K562 (cell line): ENCODE results near the gene LLGL1. TPM values are rescaled to one million over a fixed set of nuclear protein-coding genes. Genes with fewer than 3 reads are reported as not detected.

Source experiments
- ATF7 ChIP-seq: fragments of 450-650 bp; IDR thresholded peaks from 2 replicates; pipeline ENCODE4 v1.7.1; 2014; ENCODE audit warnings: mild to moderate bottlenecking, moderate library complexity
- CBX1 ChIP-seq: sonication (generic); IDR thresholded peaks from 2 replicates; pipeline ENCODE4 v1.6.1; 2016; ENCODE audit warnings: antibody characterized with exemption, low read depth, mild to moderate bottlenecking
- CBX3 ChIP-seq, 2 experiments: IDR thresholded peaks; 1 replicate in 1 of 2; 2 replicates in 1 of 2; pipeline ENCODE4 v1.6.1; 2012; ENCODE audit warnings: inconsistent platforms in 2 of 2, low read length in 2 of 2, borderline replicate concordance in 1 of 2, control low read depth in 1 of 2
- KAT7 ChIP-seq: sonication (generic); formaldehyde crosslinking; IDR thresholded peaks from 2 replicates; pipeline ENCODE4 v1.8.0; 2022; ENCODE audit warnings: missing genetic modification reagents, mild to moderate bottlenecking, borderline replicate concordance
- KDM1A ChIP-seq, 2 experiments: fragments of 450-650 bp; IDR thresholded peaks; 2 replicates each; pipeline ENCODE4 v1.6.1; 2016; ENCODE audit warnings: mild to moderate bottlenecking in 2 of 2
- NONO ChIP-seq, 2 experiments: fragments of 200-400 bp in 1 of 2; fragments of 450-650 bp in 1 of 2; formaldehyde crosslinking in 1 of 2; IDR thresholded peaks; 2 replicates each; pipeline ENCODE4 v1.6.1; 2017; ENCODE audit warnings: low read depth in 2 of 2, mild to moderate bottlenecking in 2 of 2, moderate library complexity in 2 of 2, low read length in 1 of 2
- POLR2G ChIP-seq: fragments of 200-400 bp; formaldehyde crosslinking; IDR thresholded peaks from 2 replicates; pipeline ENCODE4 v1.6.1; 2017; ENCODE audit warnings: low read depth, mild to moderate bottlenecking, antibody characterized with exemption, low read length, moderate library complexity
- polyA plus RNA-seq, 8 experiments: library from polyadenylated mRNA; depleted of rRNA in 4 of 8; stranded (reverse) in 5 of 8; unstranded in 3 of 8; fragments of >200 nt; fragmentation: Nextera tagmentation in 2 of 8; fragmentation: Illumina TruSeq in 1 of 8; extraction: Ambion mirVana in 2 of 8; extraction: Trizol in 1 of 8; gene quantifications; 2 replicates each; pipeline versions ENCODE4 v1.2.1 to v1.2.3, GENCODE V29; 2011 to 2014; ENCODE audit warnings: inconsistent platforms in 1 of 8, missing spikeins in 1 of 8
- total RNA-seq, 7 experiments: library from RNA; depleted of rRNA in 6 of 7; stranded (reverse); fragments of >200 nt in 6 of 7; fragmentation: Illumina TruSeq in 2 of 7; extraction: Trizol in 2 of 7; gene quantifications; 2 replicates each; pipeline versions ENCODE4 v1.2.1 to v1.2.3, GENCODE V29; 2011 to 2021; ENCODE audit warnings: low replicate concordance in 1 of 7
- TF ChIP-seq, protein P1 (sequence below): fragments of 450-650 bp; IDR thresholded peaks from 2 replicates; pipeline ENCODE4 v1.6.1; 2016; ENCODE audit warnings: mild to moderate bottlenecking, moderate library complexity
- TF ChIP-seq, protein P2 (sequence below), 3 experiments: fragments of 200-800 bp in 1 of 3; fragments of 250-450 bp in 1 of 3; fragments of 450-650 bp in 1 of 3; sonication (Bioruptor Pico) in 1 of 3; sonication (Bioruptor generic) in 1 of 3; formaldehyde crosslinking in 1 of 3; IDR thresholded peaks; 2 replicates each; pipeline versions ENCODE4 v1.6.1 to v1.8.0; 2016 to 2022; ENCODE audit warnings: mild to moderate bottlenecking in 2 of 3, missing genetic modification characterization in 2 of 3, missing compliant biosample characterization in 1 of 3, moderate library complexity in 1 of 3

LLGL1 gene
- total and polyA plus RNA-seq, 9 of the 15 experiments (the other 6 are each of a cell fraction or from before 2014, with no cell fraction given), result 0.11 to 12.9 (median 5.3) TPM; not detected in 1

GRCh38 chr17:18258356-18259038 is 33.1 kb downstream of the LLGL1 start, which contains the start of gene FLII (continued):
- TF ChIP-seq, protein P1, sequence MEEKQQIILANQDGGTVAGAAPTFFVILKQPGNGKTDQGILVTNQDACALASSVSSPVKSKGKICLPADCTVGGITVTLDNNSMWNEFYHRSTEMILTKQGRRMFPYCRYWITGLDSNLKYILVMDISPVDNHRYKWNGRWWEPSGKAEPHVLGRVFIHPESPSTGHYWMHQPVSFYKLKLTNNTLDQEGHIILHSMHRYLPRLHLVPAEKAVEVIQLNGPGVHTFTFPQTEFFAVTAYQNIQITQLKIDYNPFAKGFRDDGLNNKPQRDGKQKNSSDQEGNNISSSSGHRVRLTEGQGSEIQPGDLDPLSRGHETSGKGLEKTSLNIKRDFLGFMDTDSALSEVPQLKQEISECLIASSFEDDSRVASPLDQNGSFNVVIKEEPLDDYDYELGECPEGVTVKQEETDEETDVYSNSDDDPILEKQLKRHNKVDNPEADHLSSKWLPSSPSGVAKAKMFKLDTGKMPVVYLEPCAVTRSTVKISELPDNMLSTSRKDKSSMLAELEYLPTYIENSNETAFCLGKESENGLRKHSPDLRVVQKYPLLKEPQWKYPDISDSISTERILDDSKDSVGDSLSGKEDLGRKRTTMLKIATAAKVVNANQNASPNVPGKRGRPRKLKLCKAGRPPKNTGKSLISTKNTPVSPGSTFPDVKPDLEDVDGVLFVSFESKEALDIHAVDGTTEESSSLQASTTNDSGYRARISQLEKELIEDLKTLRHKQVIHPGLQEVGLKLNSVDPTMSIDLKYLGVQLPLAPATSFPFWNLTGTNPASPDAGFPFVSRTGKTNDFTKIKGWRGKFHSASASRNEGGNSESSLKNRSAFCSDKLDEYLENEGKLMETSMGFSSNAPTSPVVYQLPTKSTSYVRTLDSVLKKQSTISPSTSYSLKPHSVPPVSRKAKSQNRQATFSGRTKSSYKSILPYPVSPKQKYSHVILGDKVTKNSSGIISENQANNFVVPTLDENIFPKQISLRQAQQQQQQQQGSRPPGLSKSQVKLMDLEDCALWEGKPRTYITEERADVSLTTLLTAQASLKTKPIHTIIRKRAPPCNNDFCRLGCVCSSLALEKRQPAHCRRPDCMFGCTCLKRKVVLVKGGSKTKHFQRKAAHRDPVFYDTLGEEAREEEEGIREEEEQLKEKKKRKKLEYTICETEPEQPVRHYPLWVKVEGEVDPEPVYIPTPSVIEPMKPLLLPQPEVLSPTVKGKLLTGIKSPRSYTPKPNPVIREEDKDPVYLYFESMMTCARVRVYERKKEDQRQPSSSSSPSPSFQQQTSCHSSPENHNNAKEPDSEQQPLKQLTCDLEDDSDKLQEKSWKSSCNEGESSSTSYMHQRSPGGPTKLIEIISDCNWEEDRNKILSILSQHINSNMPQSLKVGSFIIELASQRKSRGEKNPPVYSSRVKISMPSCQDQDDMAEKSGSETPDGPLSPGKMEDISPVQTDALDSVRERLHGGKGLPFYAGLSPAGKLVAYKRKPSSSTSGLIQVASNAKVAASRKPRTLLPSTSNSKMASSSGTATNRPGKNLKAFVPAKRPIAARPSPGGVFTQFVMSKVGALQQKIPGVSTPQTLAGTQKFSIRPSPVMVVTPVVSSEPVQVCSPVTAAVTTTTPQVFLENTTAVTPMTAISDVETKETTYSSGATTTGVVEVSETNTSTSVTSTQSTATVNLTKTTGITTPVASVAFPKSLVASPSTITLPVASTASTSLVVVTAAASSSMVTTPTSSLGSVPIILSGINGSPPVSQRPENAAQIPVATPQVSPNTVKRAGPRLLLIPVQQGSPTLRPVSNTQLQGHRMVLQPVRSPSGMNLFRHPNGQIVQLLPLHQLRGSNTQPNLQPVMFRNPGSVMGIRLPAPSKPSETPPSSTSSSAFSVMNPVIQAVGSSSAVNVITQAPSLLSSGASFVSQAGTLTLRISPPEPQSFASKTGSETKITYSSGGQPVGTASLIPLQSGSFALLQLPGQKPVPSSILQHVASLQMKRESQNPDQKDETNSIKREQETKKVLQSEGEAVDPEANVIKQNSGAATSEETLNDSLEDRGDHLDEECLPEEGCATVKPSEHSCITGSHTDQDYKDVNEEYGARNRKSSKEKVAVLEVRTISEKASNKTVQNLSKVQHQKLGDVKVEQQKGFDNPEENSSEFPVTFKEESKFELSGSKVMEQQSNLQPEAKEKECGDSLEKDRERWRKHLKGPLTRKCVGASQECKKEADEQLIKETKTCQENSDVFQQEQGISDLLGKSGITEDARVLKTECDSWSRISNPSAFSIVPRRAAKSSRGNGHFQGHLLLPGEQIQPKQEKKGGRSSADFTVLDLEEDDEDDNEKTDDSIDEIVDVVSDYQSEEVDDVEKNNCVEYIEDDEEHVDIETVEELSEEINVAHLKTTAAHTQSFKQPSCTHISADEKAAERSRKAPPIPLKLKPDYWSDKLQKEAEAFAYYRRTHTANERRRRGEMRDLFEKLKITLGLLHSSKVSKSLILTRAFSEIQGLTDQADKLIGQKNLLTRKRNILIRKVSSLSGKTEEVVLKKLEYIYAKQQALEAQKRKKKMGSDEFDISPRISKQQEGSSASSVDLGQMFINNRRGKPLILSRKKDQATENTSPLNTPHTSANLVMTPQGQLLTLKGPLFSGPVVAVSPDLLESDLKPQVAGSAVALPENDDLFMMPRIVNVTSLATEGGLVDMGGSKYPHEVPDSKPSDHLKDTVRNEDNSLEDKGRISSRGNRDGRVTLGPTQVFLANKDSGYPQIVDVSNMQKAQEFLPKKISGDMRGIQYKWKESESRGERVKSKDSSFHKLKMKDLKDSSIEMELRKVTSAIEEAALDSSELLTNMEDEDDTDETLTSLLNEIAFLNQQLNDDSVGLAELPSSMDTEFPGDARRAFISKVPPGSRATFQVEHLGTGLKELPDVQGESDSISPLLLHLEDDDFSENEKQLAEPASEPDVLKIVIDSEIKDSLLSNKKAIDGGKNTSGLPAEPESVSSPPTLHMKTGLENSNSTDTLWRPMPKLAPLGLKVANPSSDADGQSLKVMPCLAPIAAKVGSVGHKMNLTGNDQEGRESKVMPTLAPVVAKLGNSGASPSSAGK, result peak; percentile 78
- TF ChIP-seq POLR2G (peak; percentile 83), CBX1 (peak; percentile 40; the same call in 1 of the 2 replicates), ATF7 (peak; percentile 56; the same call in 1 of the 2 replicates), NONO (IDR thresholded peaks at IDR 0.05; ENCODE audit: low read depth in 2 of 2, low read length in 1 of 2) (0 out of 4 replicates have a peak, but pooled peaks of 1 of the 2 experiments have one; percentile 46), KAT7 (CRISPR knock-in tag) (no peak), KDM1A (IDR thresholded peaks at IDR 0.05) (no peak), CBX3 (IDR thresholded peaks at IDR 0.05; ENCODE audit: borderline replicate concordance in 1 of 2, low read length in 2 of 2) (no peak)
- TF ChIP-seq, protein P2, sequence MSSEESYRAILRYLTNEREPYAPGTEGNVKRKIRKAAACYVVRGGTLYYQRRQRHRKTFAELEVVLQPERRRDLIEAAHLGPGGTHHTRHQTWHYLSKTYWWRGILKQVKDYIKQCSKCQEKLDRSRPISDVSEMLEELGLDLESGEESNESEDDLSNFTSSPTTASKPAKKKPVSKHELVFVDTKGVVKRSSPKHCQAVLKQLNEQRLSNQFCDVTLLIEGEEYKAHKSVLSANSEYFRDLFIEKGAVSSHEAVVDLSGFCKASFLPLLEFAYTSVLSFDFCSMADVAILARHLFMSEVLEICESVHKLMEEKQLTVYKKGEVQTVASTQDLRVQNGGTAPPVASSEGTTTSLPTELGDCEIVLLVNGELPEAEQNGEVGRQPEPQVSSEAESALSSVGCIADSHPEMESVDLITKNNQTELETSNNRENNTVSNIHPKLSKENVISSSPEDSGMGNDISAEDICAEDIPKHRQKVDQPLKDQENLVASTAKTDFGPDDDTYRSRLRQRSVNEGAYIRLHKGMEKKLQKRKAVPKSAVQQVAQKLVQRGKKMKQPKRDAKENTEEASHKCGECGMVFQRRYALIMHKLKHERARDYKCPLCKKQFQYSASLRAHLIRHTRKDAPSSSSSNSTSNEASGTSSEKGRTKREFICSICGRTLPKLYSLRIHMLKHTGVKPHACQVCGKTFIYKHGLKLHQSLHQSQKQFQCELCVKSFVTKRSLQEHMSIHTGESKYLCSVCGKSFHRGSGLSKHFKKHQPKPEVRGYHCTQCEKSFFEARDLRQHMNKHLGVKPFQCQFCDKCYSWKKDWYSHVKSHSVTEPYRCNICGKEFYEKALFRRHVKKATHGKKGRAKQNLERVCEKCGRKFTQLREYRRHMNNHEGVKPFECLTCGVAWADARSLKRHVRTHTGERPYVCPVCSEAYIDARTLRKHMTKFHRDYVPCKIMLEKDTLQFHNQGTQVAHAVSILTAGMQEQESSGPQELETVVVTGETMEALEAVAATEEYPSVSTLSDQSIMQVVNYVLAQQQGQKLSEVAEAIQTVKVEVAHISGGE (CRISPR knock-in tag; IDR thresholded peaks at IDR 0.05), result 0 out of 6 replicates have a peak, but pooled peaks of 1 of the 3 experiments have one; percentile 17
